HepG2 (cell line): ENCODE results near the gene BTBD6. TPM values are rescaled to one million over a fixed set of nuclear protein-coding genes. Genes with fewer than 3 reads are reported as not detected.

Experiments
- ATAC-seq: fragments of 200-7000 bp; cut with Tn5 transposase; 3 replicates; pipeline ENCODE4 v1.9.1; 2020; ENCODE audit warnings: mild to moderate bottlenecking, moderate library complexity
- BruUV-seq: library from RNA; stranded (reverse); fragments of 400-500 nt; replicated peaks from 2 replicates; lab custom pipeline; 2021; lab: Mats Ljungman, UMichigan
- CTCF ChIA-PET: fragments of 300-600 bp; formaldehyde crosslinking; extraction: SDS; loops from one replicate; lab custom pipeline; 2021; ENCODE audit warnings: low total read pairs, inconsistent platforms, low intra/inter-chr PET ratio; lab: Yijun Ruan, JAX
- POLR2A ChIA-PET: fragments of 350-600 bp; sonication (Branson Sonifier 250); formaldehyde crosslinking; loops from one replicate; lab custom pipeline; 2020; ENCODE audit warnings: antibody characterized with exemption, inconsistent platforms; lab: Yijun Ruan, JAX
- DNase-seq: peaks from one replicate; pipeline ENCODE4 v3.0.0-alpha.2; 2015; ENCODE audit warnings: low spot score
- FAIRE-seq: peaks from 3 replicates; lab custom pipeline; 2011; peaks lifted over from hg19 to GRCh38; lab: Jason Lieb, UNC
- H2AFZ ChIP-seq: one replicate; pipeline ENCODE4 v1.6.1; 2011; ENCODE audit warnings: low read length, inconsistent platforms
- H3K27ac ChIP-seq: fragments of 300-600 bp; 3 replicates; pipeline ENCODE4 v1.8.0; 2011; ENCODE audit warnings: mixed run types, mild to moderate bottlenecking, mixed read lengths, low read length, inconsistent platforms; ENCODE audit not compliant: insufficient read depth; ENCODE audit errors: extremely low read length
- H3K27me3 ChIP-seq, 2 experiments: fragments of 200-600 bp in 1 of 2; 2 replicates in 1 of 2; 3 replicates in 1 of 2; pipeline versions ENCODE4 v1.6.0 to v1.8.0; 2011; ENCODE audit warnings: low read length in 2 of 2, mild to moderate bottlenecking in 2 of 2, moderate library complexity in 2 of 2, inconsistent platforms in 1 of 2; ENCODE audit not compliant: insufficient read depth in 2 of 2, control insufficient read depth in 1 of 2
- H3K36me3 ChIP-seq, 2 experiments: fragments of 200-600 bp in 1 of 2; replicated peaks in 1 of 2; 2 replicates in 1 of 2; 3 replicates in 1 of 2; pipeline versions ENCODE4 v1.5.1 to v1.8.0; 2011; ENCODE audit warnings: low read length in 2 of 2, inconsistent platforms in 1 of 2; ENCODE audit not compliant: insufficient read depth in 2 of 2, control insufficient read depth in 1 of 2
- H3K4me1 ChIP-seq: 2 replicates; pipeline ENCODE4 v1.5.1; 2012; ENCODE audit warnings: low read length, inconsistent platforms; ENCODE audit not compliant: insufficient read depth
- H3K4me2 ChIP-seq: 2 replicates; pipeline ENCODE4 v1.6.0; 2011; ENCODE audit warnings: low read depth, low read length, inconsistent platforms
- H3K4me3 ChIP-seq, 3 experiments: fragments of 200-600 bp in 1 of 3; sonication (generic), shearing (Covaris generic) in 1 of 3; replicated peaks in 1 of 3; 2 replicates each; pipeline ENCODE4 v1.5.1; 2011 to 2016; ENCODE audit warnings: low read length in 3 of 3, inconsistent platforms in 2 of 3, low read depth in 2 of 3, mild to moderate bottlenecking in 2 of 3, control low read depth in 1 of 3, mixed read lengths in 1 of 3; ENCODE audit not compliant: insufficient read depth in 1 of 3
- H3K79me2 ChIP-seq: one replicate; pipeline ENCODE4 v1.6.1; 2011; ENCODE audit warnings: low read length, inconsistent platforms; ENCODE audit not compliant: insufficient read depth
- H3K9ac ChIP-seq: 2 replicates; pipeline ENCODE4 v1.6.0; 2011; ENCODE audit warnings: mild to moderate bottlenecking, low read depth, low read length, inconsistent platforms; ENCODE audit not compliant: insufficient read depth
- H3K9me3 ChIP-seq: 2 replicates; pipeline ENCODE4 v1.5.1; 2012; ENCODE audit warnings: mild to moderate bottlenecking, low read length
- H4K20me1 ChIP-seq: 2 replicates; pipeline ENCODE4 v1.6.0; 2011; ENCODE audit warnings: inconsistent platforms, mild to moderate bottlenecking, low read length, moderate library complexity; ENCODE audit not compliant: insufficient read depth
- FOXO4 ChIP-seq: sonication (generic); formaldehyde crosslinking; conservative IDR thresholded peaks from 2 replicates; pipeline ENCODE4 v1.8.1; 2023; ENCODE audit warnings: missing genetic modification reagents
- FOXP4 ChIP-seq: sonication (generic); formaldehyde crosslinking; IDR thresholded peaks from 2 replicates; pipeline ENCODE4 v1.4.0; 2020; ENCODE audit warnings: missing genetic modification reagents
- MTA1 ChIP-seq: sonication (generic); formaldehyde crosslinking; IDR thresholded peaks from 2 replicates; pipeline ENCODE4 v1.4.0; 2020; ENCODE audit warnings: missing genetic modification reagents, mild to moderate bottlenecking, borderline replicate concordance
- U2AF1 ChIP-seq: fragments of 200-400 bp; formaldehyde crosslinking; optimal IDR thresholded peaks from 2 replicates; pipeline ENCODE3; 2017; ENCODE audit warnings: mild to moderate bottlenecking, low read depth, low read length
- ZNF691 ChIP-seq: sonication (generic); formaldehyde crosslinking; IDR thresholded peaks from 2 replicates; pipeline ENCODE4 v1.4.0; 2020; ENCODE audit warnings: missing genetic modification reagents, low read depth, mild to moderate bottlenecking, borderline replicate concordance
- WGBS: methylation state at CpG from one replicate; pipeline ENCODE4 v1.1.6; 2017; ENCODE audit warnings: low lambda C conversion rate; 5-methylcytosine and 5-hydroxymethylcytosine counted together
- in situ Hi-C: cut with HindIII; loops from 2 replicates; pipeline ENCODE4 v1.10.0; 2017; ENCODE audit warnings: low pct_unique_long_range_greater_than_20kb; ENCODE audit not compliant: extremely low pct_ligation_motif_present
- intact Hi-C: fragments of 100-400 bp; cut with micrococcal nuclease; formaldehyde crosslinking; loops from one replicate; pipeline ENCODE4 v1.10.0; 2022; ENCODE audit not compliant: unreplicated experiment
- polyA plus RNA-seq, 8 experiments: library from polyadenylated mRNA; depleted of rRNA in 3 of 8; stranded (reverse) in 7 of 8; unstranded in 1 of 8; fragments of >200 nt; fragmentation: Illumina TruSeq in 4 of 8; extraction: Trizol in 4 of 8; gene quantifications; 2 replicates each; pipeline versions ENCODE4 v1.2.1 to v1.2.3, GENCODE V29; 2011 to 2016; ENCODE audit warnings: low read depth in 4 of 8, missing spikeins in 1 of 8, mixed read lengths in 1 of 8; ENCODE audit not compliant: insufficient read depth in 1 of 8
- total RNA-seq, 5 experiments: library from RNA; depleted of rRNA; stranded (reverse); fragments of >200 nt; fragmentation: Illumina TruSeq; extraction: Trizol; gene quantifications; 2 replicates each; pipeline ENCODE4 v1.2.3, GENCODE V29; 2016; ENCODE audit warnings: low read depth in 1 of 5

BTBD6 gene
- total and polyA plus RNA-seq, 2 of the 13 experiments (the other 11 are each of a cell fraction or from before 2014, with no cell fraction given), result not detected

GRCh38 chr14:105211086-105211757 lies 37.1 kb upstream of the BTBD6 start:
- Histone ChIP-seq H3K27ac (no peak overlapping the region), H3K4me2 (no peak overlapping the region), H3K79me2 (no peaks in the 10 kb centered on the region), H3K4me1 (no peaks in the 10 kb centered on the region), H4K20me1 (no peaks in the 10 kb centered on the region; the same call in 1 of the 2 replicates), H3K9ac (no peak overlapping the region), H3K36me3 (peaks cover 8 to 10% of the 10 kb centered on the region in 2 experiments; a peak in 4 of 5 replicates), H3K9me3 (no peaks in the 10 kb centered on the region), H3K4me3 (no peak overlapping the region), H3K27me3 (no peaks in the 10 kb centered on the region; a peak in 1 of 5 replicates), H2AFZ (no peak overlapping the region)
- BruUV-seq, result no TSS peak
- CTCF ChIA-PET, result no interaction called here
- in situ Hi-C loops, result no loop called here
- POLR2A ChIA-PET, result no interaction called here
- WGBS, result 96% methylated on average over 16 of the region's 23 CpGs
- no peak for FAIRE-seq
- DNase-seq, result no peak
- TF ChIP-seq U2AF1, result no peak
- TF ChIP-seq FOXO4 (CRISPR knock-in tag), result no peak
- TF ChIP-seq FOXP4 (CRISPR knock-in tag), result no peak
- TF ChIP-seq MTA1 (CRISPR knock-in tag), result 0 out of 2 replicates have a peak, but pooled peaks have one; percentile 20
- TF ChIP-seq ZNF691 (CRISPR knock-in tag), result no peak
- intact Hi-C loops, result no loop called here
- no peak for ATAC-seq
